IgD-negative memory B cell (primary cell): ENCODE measurements around the gene BMP10. TPM values are rescaled to one million over a fixed set of nuclear protein-coding genes. Genes with fewer than 3 reads are reported as not detected.
A peak's percentile ranks its signal among the peaks of the same experiment; 100 is the strongest.

Source experiments
- H3K27ac Mint-ChIP-seq, 3 donors: one replicate each; pipeline ENCODE4 v1.8.0; 2020 to 2022; ENCODE audit warnings: mild to moderate bottlenecking in 3 of 3, mixed read lengths in 3 of 3, moderate library complexity in 1 of 3
- H3K27me3 Mint-ChIP-seq: one replicate; pipeline ENCODE4 v1.8.0; 2021; ENCODE audit warnings: mixed read lengths
- H3K36me3 Mint-ChIP-seq: one replicate; pipeline ENCODE4 v1.8.0; 2020; ENCODE audit warnings: mild to moderate bottlenecking, mixed read lengths
- H3K4me1 Mint-ChIP-seq, 3 donors: one replicate each; pipeline ENCODE4 v1.8.0; 2020 to 2022; ENCODE audit warnings: mixed read lengths in 3 of 3, mild to moderate bottlenecking in 1 of 3
- H3K4me3 Mint-ChIP-seq, 4 donors: one replicate each; pipeline ENCODE4 v1.8.0; 2020 to 2022; ENCODE audit warnings: mild to moderate bottlenecking in 4 of 4, mixed read lengths in 4 of 4, moderate library complexity in 3 of 4
- H3K9me3 Mint-ChIP-seq, 3 donors: one replicate each; pipeline ENCODE4 v1.8.0; 2020 to 2021; ENCODE audit warnings: mixed read lengths in 3 of 3, mild to moderate bottlenecking in 1 of 3
- polyA plus RNA-seq: library from polyadenylated mRNA; unstranded; fragments of 300-500 nt; fragmentation: Illumina TruSeq; gene quantifications from one replicate; pipeline ENCODE4 v1.2.3, GENCODE V29; 2021

Gene BMP10
- polyA plus RNA-seq, 1 donor from 2014 or later: not detected

DNA sequence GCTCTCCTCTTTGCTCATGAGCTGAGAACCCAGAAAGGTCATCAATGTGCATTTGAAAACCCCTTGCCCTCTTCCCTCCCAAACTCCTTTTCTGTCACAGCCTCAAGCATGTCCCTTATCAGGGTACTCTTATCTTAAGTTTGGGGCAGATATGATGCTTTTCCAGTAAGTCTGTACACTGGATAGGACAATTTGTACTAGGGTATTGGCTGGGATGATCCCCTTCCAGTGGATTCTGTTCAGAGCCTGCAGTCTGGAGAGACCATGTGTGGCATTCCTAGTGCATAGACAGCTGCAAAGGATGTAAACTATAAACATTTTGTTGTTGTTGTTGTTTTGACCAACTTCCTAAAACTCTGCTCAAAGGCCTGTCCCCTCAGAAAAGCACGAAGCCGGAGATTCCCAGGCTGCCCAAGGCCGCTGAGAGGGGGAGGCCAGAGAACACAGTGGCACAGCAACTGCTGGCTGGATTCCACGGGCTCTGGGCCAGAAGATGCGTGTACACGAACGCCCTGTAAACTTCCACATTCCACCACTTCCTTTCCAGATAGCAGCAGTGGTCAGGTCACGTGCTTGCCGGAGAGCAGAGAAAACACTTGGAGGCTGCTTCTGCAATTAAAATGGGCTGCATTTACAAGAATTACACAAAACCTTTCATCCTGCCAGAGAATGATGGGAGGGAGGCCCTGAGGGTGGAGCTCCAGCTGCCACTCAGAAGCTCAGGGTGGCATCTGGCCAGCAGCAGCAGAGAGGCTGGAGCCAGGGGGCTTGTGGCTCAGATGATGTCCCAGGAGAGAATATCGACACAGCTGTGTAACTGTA is 42.1 kb downstream of the BMP10 start:
- Mint-ChIP-seq H3K4me1 (peaks cover 44 to 60% (median 55%) of the 10 kb centered on the region in 3 donors), H3K27ac (peak overlapping the region; percentile 64 to 89 (median 72)), H3K27me3 (no peaks in the 10 kb centered on the region), H3K36me3 (peaks cover 5% of the 10 kb centered on the region), H3K9me3 (no peaks in the 10 kb centered on the region), H3K4me3 (peak overlapping the region in 2 of 4 donors; percentile 29 to 46)

DNA sequence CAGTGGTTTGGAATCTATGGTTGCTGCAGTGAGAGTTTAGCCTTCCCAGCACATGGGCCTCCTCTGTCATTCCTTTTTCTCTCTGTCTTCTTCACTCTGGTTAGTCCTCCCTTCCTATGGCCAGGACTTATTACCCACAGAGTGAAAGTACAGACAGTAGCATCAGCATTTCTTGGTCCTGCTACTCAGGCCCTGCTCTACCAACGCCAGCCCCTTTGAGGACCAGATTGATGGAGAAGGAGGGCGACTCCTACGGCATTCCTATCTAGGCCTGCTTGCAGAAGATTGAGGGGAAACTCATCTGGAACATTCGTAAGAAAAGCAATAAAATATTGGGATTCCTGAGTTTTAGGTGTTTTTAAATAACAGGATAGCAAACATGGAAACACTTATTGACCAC is 43.5 kb downstream of the BMP10 start:
- Mint-ChIP-seq H3K27ac (peak overlapping the region in 2 of 3 donors; percentile 49 to 75), H3K9me3 (no peaks in the 10 kb centered on the region), H3K4me3 (no peak overlapping the region), H3K36me3 (peaks cover 5% of the 10 kb centered on the region), H3K4me1 (peaks cover 36 to 56% (median 48%) of the 10 kb centered on the region in 3 donors), H3K27me3 (no peaks in the 10 kb centered on the region)

DNA sequence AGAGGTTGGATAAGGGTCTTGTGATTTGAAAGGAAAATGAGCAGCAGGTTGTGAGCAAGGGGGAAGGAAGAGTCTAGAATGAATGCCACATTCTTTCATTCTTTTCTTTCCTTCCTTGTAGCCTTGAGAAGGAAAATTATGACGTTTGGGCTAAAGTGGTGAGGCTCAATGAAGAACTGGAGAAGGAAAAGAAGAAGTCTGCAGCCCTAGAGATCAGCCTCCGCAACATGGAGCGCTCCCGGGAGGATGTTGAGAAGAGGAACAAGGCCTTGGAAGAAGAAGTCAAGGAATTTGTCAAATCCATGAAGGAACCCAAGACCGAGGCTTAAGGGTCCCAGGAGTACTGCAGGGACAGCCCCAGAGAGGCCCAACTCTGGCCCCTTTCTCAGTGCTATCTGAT is 45.3 kb downstream of the BMP10 start:
- H3K27ac Mint-ChIP-seq: peak overlapping the region; percentile 15 to 83 (median 71)
- no peaks in the 10 kb centered on the region for H3K9me3 Mint-ChIP-seq
- H3K36me3 Mint-ChIP-seq: peaks cover 8% of the 10 kb centered on the region
- H3K4me1 Mint-ChIP-seq: peaks cover 22 to 43% (median 35%) of the 10 kb centered on the region in 3 donors
- H3K27me3 Mint-ChIP-seq: no peaks in the 10 kb centered on the region
- peak overlapping the region in 1 of 4 donors; percentile 38 for H3K4me3 Mint-ChIP-seq

DNA sequence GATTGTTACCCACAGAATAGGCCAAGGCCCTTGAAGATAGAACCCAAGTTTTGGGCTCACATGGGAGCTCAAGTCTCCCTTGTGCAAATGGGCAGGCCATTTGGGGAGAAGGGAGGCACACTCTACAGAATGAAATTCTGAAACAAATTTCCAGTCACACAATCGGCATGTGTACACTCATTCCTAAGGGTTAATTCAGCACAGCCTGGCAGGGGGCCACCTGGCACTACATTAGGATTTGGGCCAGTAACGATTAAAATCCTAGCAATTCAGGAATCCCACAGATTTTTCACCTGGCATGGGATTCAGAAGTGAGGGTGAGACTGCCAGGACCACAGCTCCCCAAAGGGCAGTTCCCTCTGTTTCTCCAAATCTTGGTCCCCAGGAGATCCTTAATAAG is 46.4 kb downstream of the BMP10 start:
- Mint-ChIP-seq H3K27me3 (no peaks in the 10 kb centered on the region), H3K36me3 (peaks cover 8% of the 10 kb centered on the region), H3K4me1 (peaks cover 24 to 38% (median 31%) of the 10 kb centered on the region in 3 donors), H3K27ac (peak overlapping the region; percentile 42 to 95 (median 46)), H3K4me3 (no peak overlapping the region), H3K9me3 (no peaks in the 10 kb centered on the region)

DNA sequence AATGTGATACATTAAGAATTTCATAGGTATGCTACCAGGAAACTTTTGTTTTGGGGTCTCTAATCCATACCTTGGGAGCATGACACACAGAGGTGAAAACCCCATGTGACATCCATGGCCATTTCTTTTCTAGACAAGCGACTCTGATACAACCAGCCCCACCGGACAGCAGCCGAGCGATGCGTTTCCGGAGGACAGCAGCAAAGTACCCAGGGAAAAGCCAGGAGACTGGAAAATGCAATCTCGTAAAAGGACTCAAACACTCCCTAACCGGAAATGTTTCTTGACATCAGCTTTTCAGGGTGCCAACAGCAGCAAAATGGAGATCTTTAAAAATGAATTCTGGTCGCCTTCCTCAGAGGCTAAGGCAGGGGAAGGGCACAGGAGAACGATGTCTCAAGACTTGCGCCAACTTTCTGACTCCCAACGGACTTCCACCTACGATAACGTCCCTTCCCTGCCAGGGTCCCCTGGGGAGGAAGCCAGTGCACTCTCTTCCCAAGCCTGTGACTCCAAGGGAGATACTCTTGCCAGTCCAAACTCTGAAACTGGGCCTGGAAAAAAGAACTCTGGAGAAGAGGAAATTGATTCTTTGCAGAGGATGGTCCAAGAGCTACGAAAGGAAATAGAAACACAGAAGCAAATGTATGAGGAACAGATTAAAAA is 48.9 kb downstream of the BMP10 start:
- Mint-ChIP-seq H3K9me3 (no peaks in the 10 kb centered on the region), H3K27ac (peak overlapping the region in 1 of 3 donors; percentile 90), H3K4me3 (no peak overlapping the region), H3K27me3 (no peaks in the 10 kb centered on the region), H3K36me3 (peaks cover 8% of the 10 kb centered on the region), H3K4me1 (peaks cover 7 to 21% (median 12%) of the 10 kb centered on the region in 3 donors)

DNA sequence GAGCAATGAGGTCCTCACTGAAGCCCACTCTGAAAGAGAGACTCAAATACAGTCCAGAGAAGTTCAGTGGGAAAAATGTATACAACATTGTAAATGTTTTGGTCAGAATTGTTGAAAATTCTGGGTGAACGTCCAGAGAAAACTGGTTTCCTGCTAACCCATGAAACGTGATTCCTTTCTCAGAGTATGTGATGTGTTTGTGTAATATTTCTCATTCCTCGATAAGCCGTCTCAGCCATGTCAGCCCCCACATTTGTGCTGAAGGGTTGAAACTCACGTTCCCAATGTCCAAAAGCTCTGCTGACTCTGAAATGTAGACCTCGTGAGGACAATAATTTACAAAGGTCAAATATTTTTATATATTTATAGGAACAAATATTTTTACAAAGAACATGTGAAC is 51.6 kb downstream of the BMP10 start:
- Mint-ChIP-seq H3K36me3 (peaks cover 5% of the 10 kb centered on the region), H3K4me1 (peaks cover 5 to 16% (median 6%) of the 10 kb centered on the region in 3 donors), H3K9me3 (no peaks in the 10 kb centered on the region), H3K4me3 (no peak overlapping the region), H3K27ac (peak overlapping the region in 1 of 3 donors; percentile 10), H3K27me3 (no peaks in the 10 kb centered on the region)

DNA sequence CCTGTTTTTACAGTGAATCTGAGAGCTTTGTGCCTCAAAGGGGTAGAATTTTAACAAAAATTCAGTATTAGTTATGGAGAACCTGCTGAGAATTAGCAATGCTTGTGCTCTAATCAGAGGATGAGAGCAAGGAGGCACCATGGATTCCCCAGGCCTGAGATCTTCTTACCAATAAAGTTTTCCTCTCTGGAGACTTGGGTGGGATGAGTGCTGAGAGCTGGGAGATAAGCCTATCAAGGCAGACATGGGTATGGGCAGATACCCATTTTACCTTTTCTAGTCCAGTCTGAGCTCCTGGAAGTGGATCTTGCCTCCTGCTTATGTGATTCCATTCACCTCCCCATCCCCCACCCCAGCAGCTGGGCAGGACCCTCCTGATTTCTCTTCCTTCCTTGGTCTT is 53.9 kb downstream of the BMP10 start:
- Mint-ChIP-seq H3K4me1 (peaks cover 0 to 4% (median 3%) of the 10 kb centered on the region in 3 donors), H3K4me3 (no peak overlapping the region), H3K27me3 (no peaks in the 10 kb centered on the region), H3K36me3 (peaks cover 2% of the 10 kb centered on the region), H3K9me3 (no peaks in the 10 kb centered on the region), H3K27ac (peak overlapping the region in 2 of 3 donors; percentile 28 to 39)

Other genes with a start within 250 kb of the BMP10 start
- gene PROKR1, start 227.8 kb downstream of the BMP10 start, polyA plus RNA-seq: not detected
- gene ARHGAP25, start 136.6 kb downstream of the BMP10 start, polyA plus RNA-seq: 217 TPM
- gene GKN2, start 81.5 kb upstream of the BMP10 start, polyA plus RNA-seq: not detected
- gene GKN1, start 103.2 kb upstream of the BMP10 start, polyA plus RNA-seq: not detected
- not detected for gene ANTXR1, start 141.8 kb upstream of the BMP10 start, polyA plus RNA-seq